HG03354 (cell line): ENCODE data around the gene RAMP1.

Source experiments
- ATAC-seq: cut with Tn5 transposase; IDR thresholded peaks from one replicate; pipeline ENCODE4 v1.9.1; 2021; ENCODE audit warnings: mild to moderate bottlenecking; ENCODE audit not compliant: unreplicated experiment, poor library complexity, severe bottlenecking

RAMP1 gene

DNA sequence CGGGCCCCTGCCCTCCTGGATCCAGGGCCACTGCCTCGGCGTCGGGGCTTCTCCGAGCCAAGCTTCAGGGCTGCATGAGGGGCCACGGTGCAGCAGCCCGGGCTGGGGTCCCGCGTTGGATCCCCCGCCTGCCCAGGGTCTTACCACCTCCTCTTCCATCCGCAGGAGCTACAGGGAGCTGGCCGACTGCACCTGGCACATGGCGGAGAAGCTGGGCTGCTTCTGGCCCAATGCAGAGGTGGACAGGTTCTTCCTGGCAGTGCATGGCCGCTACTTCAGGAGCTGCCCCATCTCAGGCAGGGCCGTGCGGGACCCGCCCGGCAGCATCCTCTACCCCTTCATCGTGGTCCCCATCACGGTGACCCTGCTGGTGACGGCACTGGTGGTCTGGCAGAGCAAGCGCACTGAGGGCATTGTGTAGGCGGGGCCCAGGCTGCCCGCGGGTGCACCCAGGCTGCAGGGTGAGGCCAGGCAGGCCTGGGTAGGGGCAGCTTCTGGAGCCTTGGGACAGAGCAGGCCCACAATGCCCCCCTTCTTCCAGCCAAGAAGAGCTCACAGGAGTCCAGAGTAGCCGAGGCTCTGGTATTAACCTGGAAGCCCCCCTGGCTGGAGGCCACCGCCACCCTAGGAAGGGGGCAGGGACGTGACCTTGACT lies 52.1 kb downstream of the RAMP1 start:
- ATAC-seq, result no peak

DNA sequence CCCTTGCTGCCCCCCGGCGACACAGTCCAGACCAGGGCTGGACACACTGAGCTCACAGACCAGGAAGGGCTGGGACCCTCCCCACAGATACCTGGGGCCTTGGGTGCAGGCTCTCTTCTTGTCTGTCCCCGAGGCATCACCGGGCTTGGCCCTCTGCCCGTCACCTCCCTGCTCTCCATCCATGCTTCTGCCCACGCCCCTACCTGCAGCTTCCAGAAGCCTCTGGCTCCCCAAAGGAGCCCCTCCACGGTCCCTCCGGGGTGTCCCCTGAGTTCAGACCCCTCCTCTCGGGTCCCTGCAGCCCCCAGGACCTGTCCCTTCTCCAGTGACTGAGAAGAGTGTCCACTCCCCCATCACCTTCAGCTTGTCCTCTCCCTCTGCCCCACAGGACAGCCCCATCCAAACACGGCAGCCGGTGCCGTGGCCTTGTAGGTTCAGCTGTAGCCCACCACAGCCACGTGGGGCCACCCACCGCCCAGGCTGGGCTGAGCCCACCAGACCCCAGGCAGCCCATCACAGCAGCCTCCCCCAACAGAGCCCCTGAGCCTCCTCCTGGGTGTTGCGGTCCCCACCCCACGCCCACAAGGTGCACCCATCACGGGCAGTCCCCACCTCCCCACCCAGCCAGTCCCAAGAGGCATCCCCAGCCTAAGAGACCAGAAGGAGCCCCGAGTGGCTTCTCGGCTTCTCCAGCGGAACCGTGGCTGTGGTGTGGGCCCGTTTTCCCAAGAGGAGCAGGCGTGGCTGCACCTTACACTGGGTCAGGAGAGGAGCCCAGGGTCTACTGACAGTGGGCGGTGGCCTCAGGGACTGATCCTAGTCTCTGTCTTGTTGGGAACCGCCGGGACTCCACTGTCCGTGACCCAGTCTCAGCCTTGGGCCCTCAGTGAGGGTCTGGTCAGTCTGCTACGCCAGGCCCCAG lies 53.1 kb downstream of the RAMP1 start:
- ATAC-seq, result no peak

DNA sequence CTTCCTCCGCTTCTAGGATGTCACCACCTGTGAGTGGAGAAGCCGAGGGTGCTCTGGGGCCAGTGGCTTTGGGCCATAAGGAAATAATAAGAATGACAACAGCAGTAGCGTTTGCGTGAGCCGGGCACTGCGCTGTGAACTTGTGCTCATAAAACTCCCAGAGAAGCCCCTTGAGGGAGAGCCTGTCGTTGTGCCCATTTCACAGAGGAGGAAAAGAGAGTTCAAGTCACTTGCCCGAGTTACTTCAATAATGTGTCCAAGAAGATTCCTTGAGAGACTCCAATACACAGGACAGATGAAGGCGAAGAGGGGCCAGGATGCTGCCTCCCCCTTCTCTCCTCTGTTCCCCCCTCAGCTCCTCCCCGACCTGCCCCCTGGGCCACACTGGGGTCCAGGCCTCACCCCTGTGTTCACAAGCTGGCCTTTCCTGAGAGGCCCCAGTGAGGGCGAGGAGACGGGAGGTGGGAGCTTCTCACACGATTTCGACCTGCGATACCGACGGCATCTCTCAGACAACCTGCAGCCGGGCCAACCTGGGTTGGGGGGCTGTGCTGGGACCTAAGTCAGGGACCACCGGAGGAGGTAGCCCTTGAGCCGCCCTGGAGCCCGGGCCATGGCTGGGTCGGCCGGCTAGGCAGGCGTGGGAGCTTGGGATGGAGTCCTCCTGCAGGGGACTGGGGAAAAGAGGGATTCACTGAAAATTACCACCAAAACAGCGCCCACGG lies 53.9 kb downstream of the RAMP1 start:
- ATAC-seq, result no peak

DNA sequence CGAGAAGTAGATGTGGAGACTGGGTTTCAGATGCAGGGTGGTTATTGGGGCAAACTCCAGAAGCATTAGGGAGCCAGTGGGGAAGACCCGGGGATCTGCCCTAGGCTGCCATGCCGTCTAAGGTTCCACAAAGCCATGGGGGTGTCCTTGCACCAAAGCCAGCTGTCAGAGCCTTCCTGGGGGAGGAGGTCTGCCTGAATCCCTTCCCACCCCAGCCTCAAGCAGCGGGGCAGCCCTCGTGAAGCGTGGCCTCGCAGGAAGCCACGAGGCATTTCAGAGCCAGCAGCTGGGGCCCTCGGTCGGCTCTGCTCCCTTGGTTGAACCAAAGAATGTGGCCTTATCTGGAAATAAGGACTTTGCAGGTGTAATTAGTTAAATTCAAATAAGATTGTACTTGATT lies 56.2 kb downstream of the RAMP1 start:
- no peak for ATAC-seq

- no peak for ATAC-seq
Measured at GRCh38 chr2:237916296-237916695, 56.9 kb downstream of the RAMP1 start.

GRCh38 chr2:237917696-237918374 lies 58.4 kb downstream of the RAMP1 start:
- ATAC-seq, result no peak

DNA sequence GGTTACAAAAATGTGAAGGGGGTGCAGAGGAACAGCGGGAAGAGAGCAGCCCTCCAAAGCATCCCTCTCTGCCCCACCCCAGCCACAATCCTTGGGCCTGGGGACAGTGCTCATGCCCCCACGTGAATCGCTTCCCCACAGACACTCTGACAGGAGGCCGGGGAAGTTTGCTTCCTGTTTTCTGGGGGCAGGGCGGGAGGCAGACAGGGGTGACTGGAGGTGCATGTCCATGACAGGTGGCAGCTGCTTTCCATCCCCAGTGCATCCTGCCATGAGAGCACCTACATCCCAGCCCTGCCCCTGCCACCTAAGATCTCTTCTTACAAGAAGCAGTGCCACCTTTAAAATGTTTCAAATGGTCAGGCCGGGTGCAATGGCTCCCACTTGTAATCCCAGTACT lies 60.2 kb downstream of the RAMP1 start:
- no peak for ATAC-seq

DNA sequence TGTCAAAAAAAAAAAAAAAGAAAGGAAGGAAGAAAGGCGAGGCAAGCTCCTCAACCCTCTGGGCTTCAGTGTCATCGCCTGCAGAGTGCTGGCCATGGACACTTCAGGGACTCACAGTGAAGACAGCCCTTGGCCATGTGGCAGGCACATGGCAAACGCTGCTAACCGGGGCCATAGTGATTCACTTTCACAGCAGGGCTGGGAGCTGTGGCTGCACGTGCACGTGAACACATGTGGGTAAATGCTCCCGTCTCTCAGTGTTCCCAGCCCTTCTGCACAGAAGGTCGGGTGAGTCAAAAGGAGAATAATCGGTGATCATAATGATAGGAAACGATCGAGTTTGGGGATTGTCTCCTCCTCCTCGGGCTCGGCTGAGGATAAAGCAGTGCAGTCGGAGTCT lies 61.2 kb downstream of the RAMP1 start:
- ATAC-seq, result no peak

DNA sequence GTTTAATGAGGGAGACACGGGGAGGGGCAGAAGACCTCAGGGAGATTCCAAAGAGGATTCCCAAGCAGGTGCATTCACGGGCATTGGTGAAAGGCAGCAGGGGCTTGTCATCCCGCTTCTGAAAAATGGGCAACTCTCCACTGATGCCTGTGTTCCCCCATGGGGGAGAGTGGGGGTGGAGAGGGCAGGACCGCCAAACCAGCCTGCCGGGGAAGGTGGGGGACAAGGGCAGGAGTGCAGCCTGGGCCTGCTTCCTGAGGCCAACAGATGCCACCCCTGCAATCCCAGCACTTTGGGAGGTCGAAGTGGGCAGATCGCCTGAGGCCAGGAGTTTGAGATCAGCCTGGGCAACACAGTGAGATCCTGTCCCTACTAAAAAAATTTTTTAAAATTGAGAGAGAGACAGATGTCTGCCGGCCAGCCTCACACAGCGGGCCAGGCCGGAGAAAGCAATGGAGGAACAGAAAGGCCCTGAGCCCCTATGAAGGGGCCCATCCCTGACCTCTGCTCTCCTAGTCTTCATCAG lies 62.6 kb downstream of the RAMP1 start:
- ATAC-seq, result no peak

DNA sequence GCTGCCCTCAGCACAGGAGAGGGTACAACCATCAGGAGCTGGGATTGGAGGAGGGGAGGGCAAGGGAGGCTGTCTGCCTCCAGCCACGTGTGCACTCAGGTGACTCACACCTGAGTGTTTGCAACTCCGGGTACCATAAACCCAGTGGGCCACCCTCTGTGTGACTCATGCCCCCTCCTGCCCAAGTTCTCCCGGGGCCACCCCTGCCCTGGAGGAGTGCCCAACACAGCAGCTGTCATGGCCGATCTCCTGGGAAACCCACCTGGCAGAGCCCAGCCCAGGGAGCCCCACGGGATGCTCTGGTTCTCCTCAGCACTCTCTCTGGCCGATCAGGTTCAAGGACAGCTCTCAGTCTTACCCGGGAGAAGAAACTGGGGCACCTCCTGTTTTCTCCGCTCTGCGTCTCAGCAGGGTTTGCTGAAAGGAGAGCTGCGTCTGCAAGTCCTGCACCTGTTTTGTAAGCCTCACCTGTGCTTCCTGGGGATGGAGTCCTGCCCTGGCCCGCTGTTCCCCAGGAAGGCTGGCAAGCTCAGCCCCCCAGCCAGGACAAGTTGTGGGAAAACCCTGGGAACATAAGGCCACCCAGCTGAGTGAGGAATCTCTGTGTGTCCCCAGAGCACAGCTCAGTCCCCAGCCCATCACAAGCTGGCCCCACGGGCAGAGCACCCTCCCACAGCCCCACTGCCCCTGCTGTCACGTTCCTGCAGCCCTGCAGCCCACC lies 63.4 kb downstream of the RAMP1 start:
- no peak for ATAC-seq

DNA sequence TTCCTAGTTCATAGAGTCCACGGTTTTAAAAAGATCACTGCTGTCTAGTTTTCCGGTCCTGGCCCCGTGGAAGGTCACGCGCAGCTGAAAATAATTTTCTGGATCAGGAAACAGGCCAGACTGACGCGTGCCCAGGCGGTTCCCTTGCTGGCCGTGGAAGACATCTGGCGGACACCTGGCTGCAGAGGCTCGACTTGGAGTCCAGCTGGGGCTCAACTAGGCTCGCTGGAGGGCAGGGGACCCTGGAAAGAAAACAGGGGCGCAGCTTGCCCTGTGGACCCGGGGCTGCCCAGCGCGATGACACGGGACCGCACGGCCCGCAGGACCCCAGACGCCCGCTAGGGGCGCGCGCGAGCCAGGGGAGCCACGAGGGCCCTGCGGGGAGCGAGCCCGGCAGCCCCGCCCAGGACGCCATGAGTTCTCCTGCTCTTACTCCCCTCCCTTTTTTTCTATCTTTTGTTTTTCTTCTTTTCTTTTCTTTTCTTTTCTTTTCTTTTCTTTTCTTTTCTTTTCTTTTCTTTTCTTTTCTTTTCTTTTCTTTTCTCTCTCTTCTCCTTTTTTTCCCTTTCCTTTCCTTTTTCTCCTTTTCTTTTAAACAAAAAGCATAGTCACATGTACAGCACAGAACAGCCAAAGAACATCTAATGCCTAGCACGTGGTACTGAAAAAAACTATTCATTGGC lies 64.2 kb downstream of the RAMP1 start:
- peak; percentile 95 for ATAC-seq

- ATAC-seq, result no peak
Measured at GRCh38 chr2:237924164-237924534, 64.7 kb downstream of the RAMP1 start.

DNA sequence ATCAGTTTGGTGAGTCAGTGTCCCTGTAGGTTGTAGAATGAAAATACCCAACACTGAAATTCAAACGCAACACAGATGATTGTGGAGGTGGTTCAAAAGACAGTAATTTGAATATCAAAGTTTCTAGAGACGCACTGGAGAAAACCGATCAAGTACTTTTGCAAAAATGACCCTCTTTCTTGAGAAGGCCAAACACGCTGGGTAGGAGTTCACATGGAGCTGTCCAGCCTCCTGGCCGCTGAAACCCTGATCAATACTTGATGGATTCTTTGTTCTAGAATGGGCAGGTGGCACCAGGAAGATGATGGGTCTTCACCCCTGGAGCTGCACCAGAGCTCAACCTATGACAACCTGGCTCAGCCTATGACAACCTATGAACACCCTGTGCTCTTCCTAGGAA lies 67.7 kb downstream of the RAMP1 start:
- no peak for ATAC-seq

- ATAC-seq, result no peak
Measured at GRCh38 chr2:237927986-237928385, 68.6 kb downstream of the RAMP1 start.

- no peak for ATAC-seq
Measured at GRCh38 chr2:237929979-237930378, 70.6 kb downstream of the RAMP1 start.

GRCh38 chr2:237931205-237931721 lies 71.8 kb downstream of the RAMP1 start:
- no peak for ATAC-seq

DNA sequence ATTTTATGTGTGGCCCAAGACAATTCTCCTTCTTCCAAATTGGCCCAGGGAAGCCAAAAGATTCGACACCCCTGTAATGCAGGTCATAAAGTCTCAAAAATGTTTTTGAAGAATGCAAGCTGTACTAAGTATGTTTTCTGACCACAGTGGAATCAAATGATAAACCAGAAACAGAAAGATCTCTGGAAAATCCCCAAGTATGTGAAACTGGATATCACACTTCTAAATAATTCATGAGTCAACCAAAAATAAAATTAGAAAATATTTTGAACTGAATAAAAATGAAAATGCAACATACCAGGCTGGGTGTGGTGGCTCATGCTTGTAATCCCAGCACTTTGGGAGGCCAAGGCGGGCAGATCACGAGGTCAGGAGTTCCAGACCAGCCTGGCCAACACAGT lies 73.3 kb downstream of the RAMP1 start:
- no peak for ATAC-seq

DNA sequence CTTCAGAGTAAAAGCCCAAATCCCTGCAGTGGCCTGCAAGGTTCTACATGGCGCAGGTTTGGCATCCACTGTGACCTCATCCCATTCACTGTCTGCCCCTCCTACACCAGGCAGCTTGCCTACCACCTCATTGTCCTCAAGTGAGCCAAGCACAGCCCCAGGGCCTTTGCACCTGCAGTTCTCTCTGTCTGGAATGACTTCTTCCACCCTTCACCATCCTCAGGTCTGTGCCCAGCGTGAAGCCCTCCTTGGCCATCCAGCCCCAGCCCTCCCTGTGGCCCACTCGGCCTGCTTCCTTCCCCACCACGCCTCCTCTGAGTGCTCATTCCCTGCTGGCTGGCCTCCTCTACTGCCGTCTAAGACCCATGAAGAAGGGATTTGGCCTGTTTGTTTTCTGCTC lies 74.8 kb downstream of the RAMP1 start:
- no peak for ATAC-seq
